NCI-H1436 (cell line): Measurements from ENCODE around the gene LMNA.
"Not testable (repeated sequence)": the region's sequence is repeated elsewhere in the genome, so short reads cannot be mapped to it uniquely, and the experiment has no call there.

ENCODE experiments used
- DNase-seq: peaks from one replicate; lab custom pipeline; 2025; lab: John Stamatoyannopoulos, UW

Gene LMNA

DNA sequence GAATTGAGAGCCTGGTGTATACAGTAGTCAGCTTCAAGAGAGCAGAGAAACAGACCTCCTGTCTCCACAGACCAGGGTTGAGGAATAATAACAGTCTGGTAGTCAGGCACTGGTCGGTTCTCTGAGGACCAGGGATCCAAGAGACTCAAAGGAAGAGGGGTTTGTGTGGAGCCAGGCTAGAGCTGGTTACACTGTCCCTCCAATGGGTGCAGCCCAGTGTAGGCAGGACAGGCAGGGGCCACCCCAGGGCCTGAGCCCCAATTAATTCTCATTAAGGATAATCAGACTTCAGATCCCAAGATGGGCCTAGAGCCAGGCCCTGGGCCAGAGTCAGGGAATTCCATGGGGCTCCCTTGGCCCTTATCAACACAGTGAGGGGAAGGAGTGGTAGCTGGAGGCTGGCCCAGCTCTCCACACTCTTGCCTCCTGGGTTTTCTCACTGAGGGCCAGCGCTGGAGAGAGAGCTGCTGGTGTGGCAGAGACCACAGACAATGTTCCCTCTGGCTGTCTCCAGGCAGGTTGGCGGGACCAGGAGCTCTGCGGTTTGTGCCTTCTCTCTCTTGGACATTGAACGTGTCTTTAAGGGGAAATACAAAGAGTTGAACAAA, 48.0 kb downstream of the LMNA start:
- DNase-seq: no peak

- DNase-seq: no peak
Observed at GRCh38 chr1:156163712-156164111, 49.2 kb downstream of the LMNA start.

DNA sequence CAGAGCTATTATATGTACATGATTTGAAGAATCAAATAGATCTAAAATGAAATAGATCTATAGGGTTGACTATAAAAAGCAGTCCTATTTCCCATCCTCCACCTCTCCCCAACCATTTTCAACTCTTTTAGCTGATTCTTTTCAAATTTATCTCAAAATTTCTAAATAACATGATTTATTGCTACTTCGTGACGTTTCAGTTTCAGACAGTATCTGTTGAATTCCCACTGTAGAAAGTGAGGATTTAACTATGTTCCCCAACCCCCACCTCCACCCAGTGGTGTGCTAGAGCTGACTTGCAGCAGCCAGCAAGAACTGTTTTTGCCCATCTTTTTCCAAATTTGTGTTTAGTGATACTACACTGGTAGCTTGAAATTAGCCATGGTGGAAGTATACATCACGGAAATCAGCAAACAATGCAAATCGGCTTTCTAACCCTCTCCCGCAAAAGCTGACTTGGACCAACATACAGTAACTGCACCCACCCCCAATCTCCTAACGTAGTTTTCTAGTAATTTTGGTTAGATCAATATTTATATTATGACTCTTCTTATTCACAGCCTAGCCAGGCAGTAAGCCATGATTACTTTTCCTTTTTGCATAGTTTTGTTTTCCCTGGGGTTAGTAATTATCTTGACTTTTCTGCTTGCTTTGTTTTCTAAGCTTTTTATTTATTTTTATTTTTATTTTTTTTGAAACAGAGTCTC, 49.8 kb downstream of the LMNA start:
- no peak for DNase-seq

- DNase-seq: no peak
Observed at GRCh38 chr1:156165083-156165482, 50.6 kb downstream of the LMNA start.

DNA sequence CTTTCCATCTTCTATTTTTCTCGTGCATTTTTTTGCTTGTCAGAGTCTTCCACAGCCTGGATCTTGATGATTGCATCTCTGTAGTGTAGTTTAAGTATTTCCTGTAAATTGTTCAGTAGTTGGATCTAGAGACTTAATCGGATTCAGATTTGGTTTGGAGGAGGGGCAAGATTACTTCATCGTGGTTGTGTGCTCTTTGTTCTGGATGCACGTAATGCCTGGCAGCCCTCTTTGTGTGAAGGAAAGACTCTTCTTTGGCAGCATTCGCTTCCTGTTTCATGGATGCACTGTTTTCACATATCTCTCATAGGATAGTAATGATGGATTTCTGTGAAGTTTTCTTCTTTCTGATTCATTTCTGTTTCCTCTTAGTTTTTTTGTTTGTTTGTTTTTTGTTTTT, 53.0 kb downstream of the LMNA start:
- DNase-seq: no peak

GRCh38 chr1:156172696-156173470, 58.4 kb downstream of the LMNA start:
- DNase-seq: no peak

GRCh38 chr1:156176610-156177210, 62.2 kb downstream of the LMNA start:
- DNase-seq: no peak

GRCh38 chr1:156177919-156178654, 63.6 kb downstream of the LMNA start:
- no peak for DNase-seq

GRCh38 chr1:156180471-156180870, 66.0 kb downstream of the LMNA start:
- DNase-seq: no peak

DNA sequence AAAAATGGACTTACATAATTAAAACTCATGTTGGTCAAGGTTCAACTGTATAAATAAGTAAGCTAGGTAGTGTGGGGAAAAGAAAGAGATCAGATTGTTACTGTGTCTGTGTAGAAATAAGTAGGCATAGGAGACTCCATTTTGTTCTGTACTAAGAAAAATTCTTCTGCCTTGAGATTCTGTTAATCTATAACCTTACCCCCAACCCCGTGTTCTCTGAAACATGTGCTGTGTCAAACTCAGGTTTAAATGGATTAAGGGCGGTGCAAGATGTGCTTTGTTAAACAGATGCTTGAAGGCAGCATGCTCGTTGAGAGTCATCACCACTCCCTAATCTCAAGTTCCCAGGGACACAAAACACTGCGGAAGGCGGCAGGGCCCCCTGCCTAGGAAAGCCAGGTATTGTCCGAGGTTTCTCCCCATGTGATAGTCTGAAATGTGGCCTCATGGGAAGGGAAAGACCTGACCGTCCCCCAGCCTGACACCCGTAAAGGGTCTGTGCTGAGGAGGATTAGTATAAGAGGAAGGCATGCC, 66.9 kb downstream of the LMNA start:
- not testable (repeated sequence) for DNase-seq

DNA sequence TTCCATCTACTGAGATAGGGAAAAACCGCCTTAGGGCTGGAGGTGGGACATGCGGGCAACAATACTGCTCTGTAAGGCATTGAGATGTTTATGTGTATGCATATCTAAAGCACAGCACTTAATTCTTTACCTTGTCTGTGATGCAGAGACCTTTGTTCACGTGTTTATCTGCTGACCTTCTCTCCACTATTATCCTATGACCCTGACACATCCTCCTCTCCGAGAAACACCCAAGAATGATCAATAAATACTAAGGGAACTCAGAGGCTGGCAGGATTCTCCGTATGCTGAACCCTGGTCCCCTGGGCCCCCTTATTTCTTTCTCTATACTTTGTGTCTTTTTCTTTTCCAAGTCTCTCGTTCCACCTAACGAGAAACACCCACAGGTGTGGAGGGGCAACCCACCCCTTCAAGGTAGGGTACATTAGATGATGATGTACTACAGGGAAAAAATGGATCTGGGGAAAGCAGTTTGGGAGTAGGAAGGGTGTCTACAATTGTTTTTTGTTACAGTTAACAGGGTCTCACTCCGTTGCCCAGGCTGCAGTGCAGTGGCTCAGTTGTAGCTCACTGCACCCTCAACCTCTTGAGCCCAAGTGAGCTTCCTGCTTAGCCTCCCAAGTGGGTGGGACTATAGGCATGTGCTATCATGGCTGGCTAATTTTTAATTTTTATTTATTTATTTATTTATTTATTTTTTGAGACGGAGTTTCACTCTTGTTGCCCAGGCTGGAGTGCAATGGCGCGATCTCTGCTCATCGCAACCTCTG, 67.7 kb downstream of the LMNA start:
- not testable (repeated sequence) for DNase-seq

GRCh38 chr1:156186347-156187177, 72.1 kb downstream of the LMNA start:
- not testable (repeated sequence) for DNase-seq
